ENCODE measurements around the gene OARD1.
"Not testable (repeated sequence)": the region's sequence is repeated elsewhere in the genome, so short reads cannot be mapped to it uniquely, and the experiment has no call there.

Gene OARD1

DNA sequence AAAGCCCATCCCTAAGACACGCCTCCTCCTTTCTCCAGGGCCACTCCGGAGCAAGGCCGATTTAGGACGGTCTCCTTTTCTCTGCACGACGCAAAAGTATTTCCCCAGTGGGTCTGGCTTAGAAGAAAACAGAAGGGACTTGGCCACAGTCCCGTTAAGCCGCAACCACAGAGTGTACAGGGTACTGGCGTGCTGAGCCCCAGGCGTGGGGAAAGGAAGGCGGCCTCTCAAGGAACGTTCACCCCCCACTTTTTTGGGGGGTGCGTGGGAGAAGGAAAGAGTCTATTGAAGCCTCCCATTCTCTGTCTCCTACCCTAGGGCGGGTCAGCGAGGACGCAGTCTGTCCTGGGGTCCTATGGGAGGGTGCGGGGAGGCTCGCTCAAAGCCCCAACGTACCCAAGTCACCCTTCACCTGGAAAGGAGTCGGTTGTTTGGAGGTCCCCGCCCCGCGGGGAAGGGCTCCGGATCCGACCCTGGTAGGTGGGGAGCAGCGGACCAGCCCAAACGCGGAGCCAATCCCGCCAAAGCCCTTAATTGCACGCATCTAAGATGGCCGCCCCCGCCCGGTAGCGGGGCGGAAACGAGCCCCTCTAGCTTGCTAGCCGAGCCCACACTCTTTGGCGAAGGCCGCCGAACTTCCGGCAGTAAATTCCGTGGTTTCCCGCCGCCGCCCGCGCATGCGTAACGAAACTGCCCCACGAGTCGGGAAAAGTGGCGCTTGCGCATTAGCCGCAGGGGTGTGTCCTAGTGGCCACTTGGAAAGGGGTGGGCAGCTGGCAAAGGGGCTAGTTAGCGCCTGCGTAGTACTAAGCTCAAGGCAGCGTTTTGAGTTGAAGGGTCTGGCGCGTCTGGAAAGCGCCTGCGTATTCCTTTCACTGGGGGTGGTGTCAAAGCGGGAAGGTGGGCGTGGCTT lies at the start of gene OARD1:
OARD1 (minus strand) TSS at position 434 of the 913 bp plus-strand sequence. CDS start 722 bp downstream, outside the sequence.
- DNase-seq: peak; percentile 100

GRCh38 chr6:41120058-41120457 lies 47.9 kb upstream of the OARD1 start:
- DNase-seq: no peak

DNA sequence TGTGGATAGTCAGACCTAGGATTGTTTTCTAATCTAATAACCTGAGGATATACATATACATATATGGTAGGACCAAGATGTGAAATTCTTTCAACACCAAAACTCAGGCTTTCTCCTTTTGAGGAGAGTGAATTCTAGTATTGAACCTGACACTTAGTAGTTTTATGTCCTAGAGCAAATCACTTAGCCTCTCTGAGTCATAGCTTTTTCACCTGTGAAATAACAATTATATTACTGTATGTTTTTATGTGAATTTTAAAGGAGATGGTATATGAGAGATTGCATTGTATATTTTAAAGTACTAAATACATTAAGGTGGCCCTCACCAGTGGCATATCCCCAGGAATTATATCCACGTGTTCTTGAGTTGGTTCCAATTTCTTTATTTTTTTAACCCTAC lies 47.4 kb upstream of the OARD1 start:
- DNase-seq: no peak

DNA sequence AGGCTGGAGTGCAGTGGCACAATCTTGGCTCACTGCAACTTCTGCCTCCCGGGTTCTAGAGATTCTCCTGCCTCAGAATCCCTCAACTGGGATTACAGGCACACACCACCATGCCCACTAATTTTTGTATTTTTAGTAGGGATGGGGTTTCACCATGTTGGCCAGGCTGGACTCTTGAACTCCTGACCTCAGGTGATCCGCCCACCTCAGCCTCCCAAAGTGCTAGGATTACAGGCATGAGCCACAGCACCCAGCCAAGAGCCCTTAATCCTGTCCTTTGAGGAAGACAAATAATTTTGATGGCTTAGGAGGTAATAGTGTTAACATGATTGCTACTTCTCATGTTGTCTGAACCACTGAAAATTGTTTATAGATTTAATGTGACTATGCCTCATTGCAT lies 42.9 kb upstream of the OARD1 start:
- not testable (repeated sequence) for DNase-seq

GRCh38 chr6:41111017-41111416 lies 38.9 kb upstream of the OARD1 start:
- DNase-seq: no peak

DNA sequence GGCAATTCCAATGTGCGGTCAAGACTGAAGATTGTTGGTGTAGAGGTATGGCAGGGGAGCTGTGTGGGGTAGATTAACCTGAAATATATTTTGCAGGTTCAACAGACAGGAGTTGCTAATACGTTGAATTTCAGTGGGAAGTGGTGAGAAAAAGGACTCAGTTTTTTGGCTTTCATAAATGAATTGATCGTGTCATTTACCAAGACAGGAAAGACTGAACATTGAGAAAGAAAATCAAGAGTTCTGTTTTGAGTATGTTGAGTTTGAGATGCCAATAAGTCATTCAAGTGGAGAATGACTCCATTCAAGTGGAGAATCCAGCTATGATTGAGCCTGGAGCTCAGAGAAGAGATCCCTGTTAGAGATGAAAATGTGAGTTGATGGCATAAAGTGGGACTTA lies 31.7 kb upstream of the OARD1 start:
- DNase-seq: no peak

DNA sequence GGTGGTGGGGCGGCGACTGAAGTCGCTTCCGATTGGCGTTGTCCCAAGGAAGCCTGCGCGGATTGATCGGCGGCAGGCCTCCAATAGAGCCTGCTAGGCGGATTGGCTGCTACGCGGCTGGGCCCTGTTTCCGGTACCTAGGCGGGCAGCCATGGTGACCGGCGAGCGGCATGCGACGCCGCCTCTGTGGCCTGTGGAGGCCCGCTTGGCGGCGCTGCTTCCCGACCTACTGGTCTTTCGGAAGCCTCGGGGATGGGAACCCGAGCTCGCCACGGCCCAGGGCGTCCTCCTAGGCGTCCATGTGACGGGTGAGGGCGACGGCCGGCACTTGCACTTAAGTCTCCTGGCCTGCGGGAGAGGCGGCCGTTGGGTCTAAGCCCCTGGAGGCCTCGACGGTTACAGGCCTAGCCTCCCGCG lies 28.7 kb upstream of the OARD1 start:
- DNase-seq: no peak

- DNase-seq: no peak
Measured at GRCh38 chr6:41098366-41098765, 26.2 kb upstream of the OARD1 start.

DNA sequence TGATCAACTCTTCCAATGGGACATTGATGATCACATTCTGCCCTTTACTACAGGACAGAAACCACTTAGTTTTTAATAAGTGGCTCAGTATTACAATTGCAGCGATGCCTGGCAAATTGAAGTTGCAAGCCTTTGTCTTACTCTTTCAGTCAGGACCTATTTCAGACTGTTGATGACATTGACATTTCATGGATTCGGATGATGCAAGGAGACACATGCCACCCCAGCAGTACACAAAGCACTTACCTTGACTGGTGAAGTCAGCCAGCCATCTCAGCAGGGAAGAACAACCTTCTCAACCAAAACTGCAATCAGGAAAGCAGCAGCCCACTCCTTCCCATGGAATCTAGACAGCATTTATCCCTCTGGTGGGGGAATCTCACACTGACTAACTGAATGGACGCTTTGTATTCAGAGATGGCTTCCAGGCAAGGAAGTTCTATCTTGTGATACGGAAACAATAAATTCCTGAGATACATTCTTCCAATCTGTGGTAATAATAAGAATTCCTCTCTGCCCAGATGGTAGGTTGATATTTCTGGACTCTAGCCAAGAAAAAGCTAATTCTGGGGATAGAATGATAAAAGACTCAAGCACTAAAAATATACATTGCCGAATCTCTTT lies 25.4 kb upstream of the OARD1 start:
- peak; percentile 84 for DNase-seq

DNA sequence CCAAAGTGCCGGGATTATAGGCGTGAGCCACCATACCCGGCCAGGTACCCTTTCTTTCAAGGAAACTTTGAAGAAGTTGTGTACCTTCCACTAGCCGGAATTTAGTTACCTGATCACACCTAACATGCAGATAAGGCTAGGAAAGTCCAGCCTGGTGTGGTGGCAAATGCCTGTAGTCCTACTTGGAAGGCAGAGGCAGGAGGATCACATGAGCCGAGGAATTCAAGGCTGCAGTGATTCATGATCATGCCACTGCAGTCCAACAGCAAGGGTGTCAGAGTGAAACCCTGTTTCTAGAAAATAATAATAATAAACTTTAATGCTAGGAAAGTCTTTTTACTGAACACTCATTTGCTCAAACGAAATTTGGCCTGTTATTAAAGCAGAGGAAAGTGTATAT lies 21.6 kb upstream of the OARD1 start:
- DNase-seq: no peak

- peak; percentile 12 for DNase-seq
Measured at GRCh38 chr6:41092421-41093140, 20.4 kb upstream of the OARD1 start.

- no peak for DNase-seq
Measured at GRCh38 chr6:41090841-41091761, 18.9 kb upstream of the OARD1 start.

DNA sequence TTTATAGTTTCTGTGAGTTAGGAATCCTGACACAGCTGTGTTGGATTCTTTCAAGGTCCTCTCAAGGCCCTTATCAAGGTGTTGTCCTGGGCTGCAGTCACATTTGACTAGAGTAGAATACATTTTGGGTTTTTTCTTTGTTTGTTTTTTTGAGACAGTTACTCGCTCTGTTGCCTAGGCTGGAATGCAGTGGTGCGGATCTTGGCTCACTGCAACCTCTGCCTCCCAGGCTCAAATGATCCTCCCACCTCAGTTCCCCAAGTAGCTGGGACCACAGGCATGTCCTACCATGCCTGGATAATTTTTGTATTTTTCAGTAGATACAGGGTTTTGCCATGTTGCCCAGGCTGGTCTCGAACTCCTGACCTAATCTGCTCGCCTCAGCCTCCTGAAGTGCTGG lies 16.3 kb upstream of the OARD1 start:
- DNase-seq: no peak

GRCh38 chr6:41085182-41085581 lies 13.0 kb upstream of the OARD1 start:
- DNase-seq: no peak

GRCh38 chr6:41083072-41083471 lies 10.9 kb upstream of the OARD1 start:
- DNase-seq: no peak

GRCh38 chr6:41080621-41081020 lies 8.5 kb upstream of the OARD1 start:
- no peak for DNase-seq

DNA sequence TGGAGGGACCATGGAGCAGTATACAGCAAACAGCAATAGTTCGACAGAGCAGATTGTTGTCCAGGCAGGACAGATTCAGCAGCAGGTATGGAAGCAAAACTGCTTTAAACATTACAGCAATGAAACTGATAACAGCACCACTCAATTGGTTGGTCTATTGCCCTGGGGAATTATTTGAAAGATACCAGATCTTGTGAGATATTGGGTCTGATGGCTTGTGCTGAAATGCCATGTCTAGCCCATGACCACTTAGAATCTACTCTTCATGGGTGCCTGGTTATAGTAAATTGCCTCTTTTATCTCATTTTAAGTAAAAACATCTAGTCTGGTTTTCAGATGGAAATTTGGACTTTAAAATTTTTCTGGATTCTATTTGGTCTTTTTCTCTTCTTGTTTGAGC lies 6.9 kb upstream of the OARD1 start:
- DNase-seq: no peak

DNA sequence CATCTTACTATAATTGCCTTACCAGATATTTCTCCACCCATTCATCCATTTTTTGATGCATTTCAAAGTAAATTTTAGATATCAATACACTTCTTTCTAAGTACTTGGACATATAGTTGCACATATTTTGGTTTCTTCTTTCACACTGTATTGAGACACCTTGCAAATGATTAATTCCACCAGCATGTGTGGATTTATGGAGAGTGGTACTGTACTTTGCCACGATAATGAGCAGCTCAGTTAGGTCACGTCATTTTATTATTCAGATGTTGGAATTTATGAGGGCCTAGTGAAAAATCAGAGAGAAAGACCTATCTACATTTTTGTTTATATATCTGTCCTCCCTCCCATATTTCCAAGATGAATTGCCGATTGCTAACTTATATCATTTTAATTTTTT lies 5.9 kb upstream of the OARD1 start:
- DNase-seq: no peak

GRCh38 chr6:41077536-41077935 lies 5.4 kb upstream of the OARD1 start:
- DNase-seq: no peak

GRCh38 chr6:41075651-41076626 lies 3.8 kb upstream of the OARD1 start:
- DNase-seq: no peak

Data from fibroblast of upper back skin (primary cell).